Neural progenitor cell (in vitro differentiated cells): ENCODE data around the gene DMRTC1. TPM values are rescaled to one million over a fixed set of nuclear protein-coding genes. Genes with fewer than 3 reads are reported as not detected.
"Not testable (repeated sequence)": the region's sequence is repeated elsewhere in the genome, so short reads cannot be mapped to it uniquely, and the experiment has no call there.

Experiments used
- DNase-seq: peaks from one replicate; pipeline ENCODE4 v3.0.0-alpha.2; 2016; ENCODE audit warnings: low spot score
- H2AFZ ChIP-seq: fragments of 200-600 bp; sonication (generic); replicated peaks from 2 replicates; pipeline ENCODE4 v1.6.1; 2016; ENCODE audit warnings: antibody characterized with exemption
- H3F3A ChIP-seq: fragments of 200-600 bp; sonication (generic); 2 replicates; pipeline ENCODE4 v1.6.1; 2016; ENCODE audit warnings: antibody characterized with exemption, low read depth
- H3K27ac ChIP-seq: fragments of 200-600 bp; sonication (generic); 2 replicates; pipeline ENCODE4 v1.5.1; 2016; ENCODE audit warnings: mild to moderate bottlenecking
- H3K27me3 ChIP-seq: fragments of 200-600 bp; sonication (generic); 2 replicates; pipeline ENCODE4 v1.6.1; 2016; ENCODE audit warnings: mild to moderate bottlenecking, moderate library complexity
- H3K36me3 ChIP-seq: fragments of 200-600 bp; sonication (generic); 2 replicates; pipeline ENCODE4 v1.5.1; 2016
- H3K4me1 ChIP-seq: fragments of 200-600 bp; sonication (generic); 2 replicates; pipeline ENCODE4 v1.6.1; 2016; ENCODE audit warnings: mixed run types
- H3K4me2 ChIP-seq: fragments of 200-600 bp; sonication (generic); 2 replicates; pipeline ENCODE4 v1.6.1; 2016
- H3K4me3 ChIP-seq: fragments of 200-600 bp; sonication (generic); 2 replicates; pipeline ENCODE4 v1.5.1; 2016
- H3K79me2 ChIP-seq: fragments of 200-600 bp; sonication (generic); 2 replicates; pipeline ENCODE4 v1.6.1; 2016; ENCODE audit warnings: low read depth
- H3K9ac ChIP-seq: fragments of 200-600 bp; sonication (generic); 2 replicates; pipeline ENCODE4 v1.6.1; 2016
- H3K9me3 ChIP-seq: fragments of 200-600 bp; sonication (generic); 2 replicates; pipeline ENCODE4 v1.5.1; 2016; ENCODE audit warnings: low read depth
- H4K20me1 ChIP-seq: fragments of 200-600 bp; sonication (generic); 2 replicates; pipeline ENCODE4 v1.6.1; 2016; ENCODE audit warnings: low read depth
- H3K27ac Mint-ChIP-seq: 3 replicates; pipeline ENCODE4 v1.8.0; 2021; ENCODE audit warnings: mixed read lengths
- H3K27me3 Mint-ChIP-seq: 2 replicates; pipeline ENCODE4 v1.8.0; 2022; ENCODE audit warnings: low read depth, mild to moderate bottlenecking, inconsistent platforms, moderate library complexity, mixed read lengths; ENCODE audit not compliant: insufficient read depth
- H3K36me3 Mint-ChIP-seq: 3 replicates; pipeline ENCODE4 v1.8.0; 2021; ENCODE audit warnings: mixed read lengths
- H3K4me1 Mint-ChIP-seq: 3 replicates; pipeline ENCODE4 v1.8.0; 2021; ENCODE audit warnings: mixed read lengths
- H3K4me3 Mint-ChIP-seq: 3 replicates; pipeline ENCODE4 v1.8.0; 2021; ENCODE audit warnings: mild to moderate bottlenecking, moderate library complexity, mixed read lengths
- H3K9me3 Mint-ChIP-seq: 3 replicates; pipeline ENCODE4 v1.8.0; 2020; ENCODE audit warnings: mixed read lengths
- total RNA-seq: library from RNA; depleted of rRNA; stranded (reverse); fragments of >200 nt; gene quantifications from 2 replicates; pipeline ENCODE4 v1.2.3, GENCODE V29; 2015; ENCODE audit warnings: low replicate concordance

The DMRTC1 gene, protein sequence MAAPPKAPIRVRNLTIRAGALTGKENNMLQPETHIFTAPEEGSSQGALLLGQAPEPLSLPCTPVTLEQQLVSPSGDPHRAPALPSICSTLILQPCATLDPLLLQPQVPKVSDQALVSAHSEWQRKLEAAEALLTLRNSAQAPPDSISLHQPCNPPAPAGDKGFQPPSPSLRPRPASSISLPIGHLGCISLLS
- total RNA-seq, result not detected in 2 replicates

DNA sequence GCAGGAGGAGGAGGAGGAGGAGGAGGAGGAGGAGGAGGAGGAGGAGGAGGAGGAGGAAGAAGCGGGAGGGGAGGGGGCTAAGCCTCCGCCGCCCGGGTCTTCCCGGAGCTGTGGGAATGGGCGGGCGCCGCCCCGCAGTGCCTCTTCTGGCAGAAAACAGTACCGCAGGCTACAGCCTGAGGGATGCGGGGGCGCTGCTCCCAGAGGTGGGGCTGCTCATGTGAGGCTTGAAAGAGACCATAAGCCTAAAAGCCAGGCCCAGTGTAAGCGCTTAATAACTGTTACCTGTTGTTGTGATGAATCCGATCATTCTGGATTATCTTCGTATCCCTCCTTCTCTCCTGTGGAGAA, at the start of gene DMRTC1:
DMRTC1 (minus strand) TSS at position 19 of the 351 bp plus-strand sequence. CDS start 68,143 bp downstream, outside the sequence.
- not testable (repeated sequence) for H3K4me1 Mint-ChIP-seq, H3K27ac ChIP-seq, H3K36me3 ChIP-seq, H3K27me3 ChIP-seq, H3K4me3 Mint-ChIP-seq, H3K27me3 Mint-ChIP-seq, DNase-seq, H3K4me2 ChIP-seq, H2AFZ ChIP-seq, H3K79me2 ChIP-seq, H4K20me1 ChIP-seq, H3K9me3 Mint-ChIP-seq, H3K36me3 Mint-ChIP-seq, H3K9ac ChIP-seq, H3F3A ChIP-seq, H3K4me1 ChIP-seq, H3K9me3 ChIP-seq, H3K4me3 ChIP-seq, H3K27ac Mint-ChIP-seq

DNA sequence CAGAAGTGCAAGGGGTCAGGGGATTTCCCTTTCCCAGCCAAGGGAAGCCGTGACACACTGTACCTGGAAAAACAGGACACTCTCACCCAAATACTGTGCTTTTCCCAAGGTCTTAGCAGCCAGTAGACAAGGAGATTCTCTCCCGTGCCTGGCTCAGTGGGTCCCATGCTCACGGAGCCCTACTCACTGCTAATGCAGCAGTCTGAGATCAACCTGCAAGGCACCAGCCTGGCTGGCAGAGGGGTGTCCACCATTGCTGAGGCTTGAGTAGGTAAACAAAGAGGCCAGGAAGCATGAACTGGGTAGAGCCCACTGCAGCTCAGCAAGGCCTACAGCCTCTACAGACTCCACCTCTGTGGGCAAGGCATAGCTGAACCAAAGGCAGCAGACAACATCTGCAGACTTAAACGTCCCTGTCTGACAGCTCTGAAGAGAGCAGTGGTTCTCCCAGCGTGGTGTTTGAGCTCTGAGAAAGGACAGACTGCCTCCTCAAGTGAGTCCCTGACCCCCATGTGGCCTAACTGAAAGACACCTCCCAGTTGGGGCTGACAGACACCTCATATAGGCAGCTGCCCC, 37.3 kb upstream of the DMRTC1 start:
- not testable (repeated sequence) for H3K4me3 Mint-ChIP-seq, H3K9me3 ChIP-seq, H3K4me1 Mint-ChIP-seq, DNase-seq, H3K27me3 ChIP-seq, H3K36me3 Mint-ChIP-seq, H3K36me3 ChIP-seq, H3K4me2 ChIP-seq, H4K20me1 ChIP-seq, H3K27ac ChIP-seq, H2AFZ ChIP-seq, H3K79me2 ChIP-seq, H3K27ac Mint-ChIP-seq, H3F3A ChIP-seq, H3K9ac ChIP-seq, H3K9me3 Mint-ChIP-seq, H3K4me1 ChIP-seq, H3K4me3 ChIP-seq, H3K27me3 Mint-ChIP-seq

DNA sequence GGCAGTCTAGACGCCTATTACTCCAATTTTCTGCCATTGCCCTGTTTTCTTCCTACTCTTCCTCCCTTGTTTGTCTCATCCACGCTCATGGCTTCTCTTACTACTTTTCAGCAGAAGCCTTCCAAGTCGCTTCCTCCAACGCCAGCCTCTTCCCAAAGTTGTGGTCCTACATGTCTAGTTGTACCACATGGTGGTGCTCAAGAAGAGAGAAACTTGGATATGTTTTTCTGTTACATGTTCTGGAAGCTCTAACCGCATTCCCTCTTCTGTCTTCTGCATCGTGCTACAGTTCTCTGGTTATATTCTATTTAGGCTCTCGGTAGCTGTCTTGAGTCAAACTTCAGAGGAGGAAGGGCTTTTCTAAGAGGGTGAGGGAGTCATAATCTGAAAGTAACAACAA, 31.2 kb upstream of the DMRTC1 start:
- H3K27ac Mint-ChIP-seq, H3K9me3 ChIP-seq, H3K4me3 ChIP-seq, H3K4me1 ChIP-seq, H3K36me3 ChIP-seq, H3K9me3 Mint-ChIP-seq, H3K27ac ChIP-seq, H3K9ac ChIP-seq, H3K4me2 ChIP-seq, H3K27me3 Mint-ChIP-seq, H3K4me3 Mint-ChIP-seq, H3F3A ChIP-seq, H2AFZ ChIP-seq, H4K20me1 ChIP-seq, H3K36me3 Mint-ChIP-seq, DNase-seq, H3K4me1 Mint-ChIP-seq, H3K79me2 ChIP-seq, H3K27me3 ChIP-seq: not testable (repeated sequence)

DNA sequence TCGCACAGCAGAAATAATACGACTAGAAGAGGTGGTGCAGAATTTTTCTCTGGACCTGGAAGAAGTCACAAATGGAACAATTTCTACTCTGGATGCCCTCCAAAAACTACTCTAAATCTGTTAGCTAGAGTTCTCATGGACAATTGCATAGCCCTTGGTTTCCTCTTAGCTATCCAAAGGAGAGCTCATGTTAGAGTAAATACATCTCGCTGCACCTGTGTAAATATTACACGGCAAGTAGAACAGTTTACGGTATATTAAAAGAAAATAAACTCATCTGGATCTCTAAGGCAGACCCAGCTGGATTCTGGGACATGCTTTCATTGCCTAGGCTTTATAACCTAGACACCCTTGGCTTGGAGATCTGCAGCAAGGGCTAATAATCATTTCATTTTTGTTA, 28.2 kb upstream of the DMRTC1 start:
- H3K27me3 ChIP-seq, H3K9me3 ChIP-seq, H3K4me3 Mint-ChIP-seq, H3K9me3 Mint-ChIP-seq, H2AFZ ChIP-seq, H3K9ac ChIP-seq, H3K27me3 Mint-ChIP-seq, H3K79me2 ChIP-seq, H3K36me3 ChIP-seq, H3F3A ChIP-seq, H3K27ac Mint-ChIP-seq, H3K27ac ChIP-seq, DNase-seq, H3K4me3 ChIP-seq, H3K36me3 Mint-ChIP-seq, H3K4me1 ChIP-seq, H3K4me2 ChIP-seq, H3K4me1 Mint-ChIP-seq, H4K20me1 ChIP-seq: not testable (repeated sequence)

DNA sequence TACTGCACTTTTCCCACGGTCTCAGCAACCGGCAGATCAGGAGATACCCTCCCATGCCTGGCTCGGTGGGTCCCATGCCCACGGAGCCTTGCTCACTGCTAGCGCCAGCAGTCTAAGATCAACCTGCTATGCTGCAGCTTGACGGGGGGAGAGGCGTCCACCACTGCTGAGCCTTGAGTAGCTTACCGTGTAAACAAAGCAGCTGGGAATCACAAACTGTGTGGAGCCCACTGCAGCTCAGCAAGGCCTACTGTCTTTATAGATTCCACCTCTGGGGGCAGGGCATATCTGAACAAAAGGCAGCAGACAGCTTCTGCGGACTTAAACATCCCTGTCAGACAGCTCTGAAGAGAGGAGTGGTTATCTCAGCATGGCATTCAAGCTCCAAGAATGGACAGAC, 16.3 kb upstream of the DMRTC1 start:
- not testable (repeated sequence) for H4K20me1 ChIP-seq, H3K4me1 ChIP-seq, H3K9ac ChIP-seq, DNase-seq, H3K4me2 ChIP-seq, H3K36me3 ChIP-seq, H2AFZ ChIP-seq, H3K4me3 Mint-ChIP-seq, H3K27me3 Mint-ChIP-seq, H3K27ac ChIP-seq, H3F3A ChIP-seq, H3K27ac Mint-ChIP-seq, H3K36me3 Mint-ChIP-seq, H3K9me3 ChIP-seq, H3K79me2 ChIP-seq, H3K9me3 Mint-ChIP-seq, H3K4me1 Mint-ChIP-seq, H3K4me3 ChIP-seq, H3K27me3 ChIP-seq

DNA sequence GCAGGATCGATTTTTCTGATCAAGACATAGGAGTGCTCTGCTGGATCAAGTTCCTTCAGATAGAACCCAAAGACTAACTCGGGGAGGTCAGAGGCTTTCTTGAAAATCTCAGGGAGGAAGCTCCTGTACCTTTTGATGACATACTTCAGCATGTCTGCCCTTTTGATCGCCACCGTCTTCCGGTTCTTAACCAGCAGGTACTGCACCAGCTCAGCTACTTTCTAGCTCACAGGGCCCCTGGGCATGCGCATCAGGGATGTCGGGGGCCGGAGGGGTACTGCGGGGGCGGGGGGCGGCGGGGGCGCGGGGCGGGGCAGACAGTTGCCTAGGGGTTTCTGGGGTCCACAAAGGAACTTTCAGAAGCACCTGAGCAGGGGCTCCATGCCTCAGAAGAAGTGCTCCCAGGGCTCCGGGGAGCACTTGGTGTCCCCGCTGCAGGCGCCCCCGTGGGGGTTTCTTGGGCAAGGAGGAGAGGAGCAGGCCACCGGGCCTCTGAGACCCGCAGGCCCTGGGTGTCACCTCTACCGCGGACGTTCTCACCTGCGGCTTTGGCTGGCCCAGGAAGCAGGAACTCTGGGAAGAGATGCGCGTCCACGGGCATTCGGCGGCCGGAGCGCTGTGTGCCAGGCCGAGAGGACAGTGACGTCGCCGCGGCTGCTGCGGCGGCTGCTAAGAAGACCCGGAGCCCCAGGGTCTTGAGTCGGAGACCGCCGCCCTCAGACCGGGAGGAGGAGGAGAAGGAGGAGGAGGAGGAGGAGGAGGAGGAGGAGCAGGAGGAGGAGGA, 410 bp downstream of the DMRTC1 start:
- not testable (repeated sequence) for H3F3A ChIP-seq, H3K27me3 ChIP-seq, H4K20me1 ChIP-seq, H3K4me2 ChIP-seq, H2AFZ ChIP-seq, H3K36me3 ChIP-seq, H3K27ac Mint-ChIP-seq, DNase-seq, H3K9ac ChIP-seq, H3K4me1 Mint-ChIP-seq, H3K4me3 ChIP-seq, H3K4me1 ChIP-seq, H3K36me3 Mint-ChIP-seq, H3K9me3 Mint-ChIP-seq, H3K27ac ChIP-seq, H3K27me3 Mint-ChIP-seq, H3K4me3 Mint-ChIP-seq, H3K9me3 ChIP-seq, H3K79me2 ChIP-seq

DNA sequence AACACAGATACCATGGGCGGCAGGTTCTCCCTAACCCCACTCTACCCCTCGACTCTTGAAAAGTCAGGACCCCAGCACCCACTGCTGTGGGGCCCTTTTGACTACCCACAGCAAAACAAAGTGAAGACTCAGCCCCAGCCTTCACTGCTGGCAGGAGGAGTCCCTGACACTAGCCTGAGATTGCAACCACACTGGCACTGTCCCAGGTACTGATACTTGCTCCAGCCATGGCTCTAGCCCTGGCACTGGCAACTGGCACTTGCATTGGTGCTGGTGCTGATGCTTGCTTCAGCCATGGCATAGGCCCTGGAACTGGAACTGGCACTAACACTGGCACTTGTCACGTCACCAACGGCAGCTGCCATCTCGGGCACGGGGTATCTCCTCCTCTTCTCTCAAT, 1.4 kb downstream of the DMRTC1 start:
- H3F3A ChIP-seq, H3K27me3 Mint-ChIP-seq, H3K9me3 Mint-ChIP-seq, H3K27ac Mint-ChIP-seq, H3K27me3 ChIP-seq, H3K36me3 Mint-ChIP-seq, H3K4me3 ChIP-seq, H3K79me2 ChIP-seq, H3K9me3 ChIP-seq, H3K4me1 ChIP-seq, H2AFZ ChIP-seq, H3K4me3 Mint-ChIP-seq, H3K4me1 Mint-ChIP-seq, H3K4me2 ChIP-seq, H3K9ac ChIP-seq, DNase-seq, H3K36me3 ChIP-seq, H3K27ac ChIP-seq, H4K20me1 ChIP-seq: not testable (repeated sequence)

DNA sequence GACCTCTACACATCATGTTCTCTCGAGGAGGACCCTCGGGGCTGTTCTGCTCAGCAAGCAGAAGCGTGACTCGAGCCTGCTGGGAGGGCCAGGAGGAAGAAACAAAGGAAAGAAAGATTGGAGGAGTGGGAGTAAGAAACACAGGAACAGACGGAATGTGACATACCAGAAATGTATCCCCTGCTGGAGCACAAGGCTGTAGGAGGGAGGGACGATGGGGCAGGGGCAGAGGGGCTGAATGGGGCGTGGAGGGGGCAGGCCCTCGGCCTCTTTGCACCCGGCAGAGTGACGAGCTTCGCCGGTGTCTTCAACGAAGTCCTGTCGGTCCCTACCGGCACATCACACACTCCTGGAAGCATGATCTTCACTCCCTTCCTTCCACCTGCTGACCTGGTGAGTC, 5.7 kb downstream of the DMRTC1 start, which contains the start of gene FAM236A:
FAM236A (plus strand) TSS at position 301 of the 400 bp plus-strand sequence; CDS start at position 358, 57 bp downstream.
- not testable (repeated sequence) for H3K79me2 ChIP-seq, H3K27ac Mint-ChIP-seq, DNase-seq, H3K4me1 ChIP-seq, H3K9me3 ChIP-seq, H3F3A ChIP-seq, H3K27ac ChIP-seq, H3K36me3 ChIP-seq, H3K4me3 ChIP-seq, H3K9ac ChIP-seq, H2AFZ ChIP-seq, H4K20me1 ChIP-seq, H3K4me3 Mint-ChIP-seq, H3K9me3 Mint-ChIP-seq, H3K4me1 Mint-ChIP-seq, H3K4me2 ChIP-seq, H3K27me3 ChIP-seq, H3K36me3 Mint-ChIP-seq, H3K27me3 Mint-ChIP-seq
